Embryonic facial prominence (tissue), 1 donor: ENCODE data around the gene NPC2.
"Not testable (repeated sequence)": the region's sequence is repeated elsewhere in the genome, so short reads cannot be mapped to it uniquely, and the experiment has no call there.

ENCODE experiments used
- DNase-seq: peaks from one replicate; pipeline ENCODE4 v3.0.0-alpha.2; 2016; ENCODE audit errors: extremely low spot score

Gene NPC2

DNA sequence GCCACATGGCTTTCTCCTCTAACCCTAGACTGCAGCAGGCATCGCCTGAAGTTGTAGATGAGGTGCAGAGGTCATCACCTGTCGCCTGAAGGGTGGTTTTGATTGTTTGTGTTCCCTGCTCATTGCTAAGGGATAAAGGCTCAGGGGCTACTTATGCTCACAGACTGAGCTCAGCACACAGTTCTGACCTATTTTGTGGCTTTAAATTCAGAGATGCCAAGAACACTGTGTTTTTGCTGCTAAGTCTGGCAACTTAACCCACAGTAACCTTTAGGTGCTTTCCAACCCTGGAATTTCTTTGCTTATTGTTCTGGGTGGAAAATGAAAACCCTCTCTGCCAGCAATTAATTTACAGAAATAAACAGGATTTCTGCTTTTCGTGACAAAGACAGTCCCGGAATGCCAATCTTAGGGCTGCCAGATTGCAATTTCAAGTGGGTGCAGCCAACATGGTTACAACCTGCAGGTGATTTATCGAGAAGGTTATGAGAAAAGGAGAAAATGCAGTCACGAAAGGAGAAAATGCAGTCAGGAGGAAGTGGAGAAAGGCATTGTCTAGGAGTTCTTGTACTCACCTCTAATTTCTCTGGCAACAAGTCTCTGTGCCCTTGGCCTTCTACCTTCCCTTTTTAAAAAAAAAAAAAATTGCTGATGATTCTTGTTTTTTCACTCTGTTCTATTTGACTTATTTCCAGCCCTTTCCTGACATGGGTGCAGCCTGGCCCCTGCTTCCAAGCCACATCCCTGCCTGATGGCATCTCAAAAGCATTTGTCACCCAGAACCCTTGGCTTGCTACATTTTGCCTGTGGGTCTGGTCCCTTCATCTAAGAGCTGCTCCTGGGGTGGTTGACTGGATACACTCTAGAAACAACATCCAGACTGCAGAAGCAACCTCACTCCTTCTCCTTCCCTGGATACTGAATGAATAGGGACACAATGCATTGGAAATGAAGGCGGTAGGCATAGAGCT lies 23.3 kb downstream of the NPC2 start:
- no peak for DNase-seq

DNA sequence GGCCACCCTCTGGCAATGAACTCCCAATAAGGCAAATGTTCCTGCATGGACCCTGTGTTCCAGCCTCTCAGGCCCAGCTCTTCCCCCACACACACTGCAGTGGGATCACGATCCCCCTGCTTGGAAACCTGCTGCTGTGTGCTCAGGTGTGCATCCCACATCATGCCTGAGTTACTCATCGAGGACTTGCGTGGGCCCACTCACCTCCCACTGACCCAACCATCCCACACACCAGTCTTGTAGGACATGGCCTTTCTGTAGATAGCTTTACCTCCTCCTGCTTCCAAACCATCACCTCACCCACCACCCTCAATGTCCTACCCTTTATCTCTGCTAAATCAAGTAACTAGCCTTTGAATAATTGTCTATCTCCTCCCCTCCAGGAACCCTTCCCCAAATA lies 24.6 kb downstream of the NPC2 start:
- DNase-seq: no peak

DNA sequence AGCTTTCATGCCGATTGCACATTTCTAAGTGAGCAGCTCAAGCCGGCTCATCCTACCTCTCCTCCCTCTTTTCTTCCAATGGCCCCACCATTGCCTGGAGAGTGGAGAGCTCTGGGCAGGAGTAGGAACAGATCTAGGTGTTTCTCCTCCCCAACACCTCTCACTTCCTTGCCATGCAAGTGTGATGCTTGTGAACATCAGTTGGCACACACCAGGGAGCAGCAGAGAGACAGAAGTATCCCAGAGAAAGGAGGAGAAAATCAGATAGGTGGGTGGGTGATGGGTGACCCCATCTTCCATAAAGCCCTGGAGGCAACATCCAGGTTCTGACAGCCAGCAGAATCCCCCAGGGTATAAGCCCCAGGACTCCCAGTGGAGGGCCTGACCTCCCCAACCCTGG lies 27.8 kb downstream of the NPC2 start:
- DNase-seq: no peak

DNA sequence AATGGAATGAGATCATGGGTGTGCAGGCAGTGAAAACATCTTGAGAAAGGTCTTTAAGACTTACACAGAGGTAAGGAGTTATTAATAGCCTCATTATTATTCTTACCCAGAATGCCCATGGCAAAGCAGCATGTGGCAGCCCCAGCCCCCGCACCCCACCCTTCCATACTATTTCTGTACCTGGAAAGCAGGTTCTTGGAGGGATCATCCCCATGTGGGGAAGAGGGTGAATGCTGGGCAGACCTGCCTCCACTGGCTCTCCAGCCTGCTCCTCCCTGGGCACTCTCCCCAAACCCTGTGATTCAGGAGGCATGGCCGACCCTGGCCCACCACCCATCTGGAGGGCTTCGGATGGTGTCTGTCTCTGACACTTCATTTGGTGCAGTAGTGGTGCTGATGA lies 28.3 kb downstream of the NPC2 start:
- DNase-seq: no peak

DNA sequence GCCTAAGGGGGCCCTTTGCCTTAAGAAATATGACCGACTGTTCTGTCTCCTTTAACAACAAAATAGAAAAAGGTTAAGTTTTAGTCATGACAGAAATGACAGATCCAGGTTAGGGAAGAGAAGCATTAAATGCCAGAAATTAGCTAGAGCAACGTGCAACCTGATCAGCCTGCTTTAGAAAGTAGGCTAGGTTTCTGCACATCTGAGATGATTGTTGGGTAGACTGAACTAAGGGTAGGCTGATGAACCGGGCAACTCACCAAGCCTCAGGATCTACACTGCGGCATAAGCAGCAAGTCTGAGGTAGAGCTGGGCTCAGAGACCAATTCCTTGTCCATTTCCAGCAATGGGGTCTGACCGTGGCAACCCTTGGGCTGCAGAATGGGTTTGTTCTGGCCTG lies 29.4 kb downstream of the NPC2 start:
- DNase-seq: no peak

DNA sequence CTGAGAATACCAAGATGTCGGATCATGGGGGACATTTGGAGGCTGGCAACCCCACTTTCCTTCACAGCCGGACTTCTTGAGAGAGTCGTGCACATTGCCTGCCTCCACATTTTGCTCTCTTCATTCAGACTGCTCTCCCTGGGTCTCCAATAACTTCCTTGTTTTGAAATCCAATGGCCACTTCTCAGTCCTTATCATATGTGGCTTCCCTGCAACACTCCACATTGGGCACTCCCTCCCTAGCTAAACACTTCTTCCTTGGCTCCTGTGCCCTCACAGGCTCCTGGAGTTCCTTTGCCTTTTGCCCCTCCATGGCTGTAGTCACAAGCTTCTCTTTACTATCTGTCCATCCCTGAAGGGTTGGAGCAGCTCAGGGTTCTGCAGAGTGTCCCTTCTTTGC lies 30.1 kb downstream of the NPC2 start:
- DNase-seq: no peak

DNA sequence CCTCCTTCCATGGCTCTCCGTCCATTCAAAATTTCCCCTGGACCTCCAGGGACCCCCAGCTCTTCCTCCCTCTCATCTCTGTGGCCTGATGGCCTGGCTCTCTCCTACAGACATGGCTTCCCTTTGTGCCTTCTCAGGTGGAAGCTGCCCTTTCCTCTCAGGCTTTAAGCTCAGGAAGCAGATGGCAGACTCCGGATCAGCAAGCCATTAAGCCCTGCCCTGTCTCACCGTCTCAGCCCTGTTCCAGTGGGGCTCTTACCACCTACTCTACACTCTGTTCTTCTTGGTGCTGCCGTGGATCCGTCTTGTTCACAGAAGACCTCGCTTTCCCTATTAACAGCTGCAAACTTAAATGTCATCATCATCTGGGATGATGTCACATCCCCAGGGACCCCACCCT lies 33.1 kb downstream of the NPC2 start:
- no peak for DNase-seq

DNA sequence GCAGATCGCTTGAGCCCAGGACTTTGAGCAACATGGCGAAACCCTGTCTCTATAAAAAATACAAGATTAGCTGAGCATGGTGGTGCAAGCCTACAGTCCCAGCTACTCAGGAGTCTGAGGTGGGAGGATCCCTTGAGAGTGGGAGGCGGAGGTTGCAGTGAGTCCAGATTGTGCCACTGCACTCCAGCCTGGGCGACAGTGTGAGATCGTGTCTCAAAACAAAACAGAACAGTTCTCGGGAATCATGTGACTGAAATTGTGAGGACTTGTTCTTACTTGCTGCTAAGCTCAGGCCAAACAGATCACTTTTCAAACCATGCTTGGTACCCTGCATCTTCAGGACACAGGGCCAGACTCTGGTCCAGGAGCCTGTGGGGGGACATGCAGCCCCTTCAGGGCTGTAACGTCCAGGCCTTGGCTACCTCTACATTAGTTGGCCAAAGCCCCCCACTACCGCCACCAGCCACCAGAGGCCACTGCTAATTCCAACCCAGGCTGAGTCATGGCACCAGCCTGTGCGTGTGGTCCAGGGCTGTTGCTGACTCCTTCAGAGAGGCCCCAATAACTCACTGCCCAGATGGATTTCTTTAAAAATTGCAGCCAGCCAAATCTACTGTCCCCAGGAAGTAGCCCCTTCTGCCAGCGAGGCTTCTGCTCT lies 33.7 kb downstream of the NPC2 start:
- DNase-seq: no peak

DNA sequence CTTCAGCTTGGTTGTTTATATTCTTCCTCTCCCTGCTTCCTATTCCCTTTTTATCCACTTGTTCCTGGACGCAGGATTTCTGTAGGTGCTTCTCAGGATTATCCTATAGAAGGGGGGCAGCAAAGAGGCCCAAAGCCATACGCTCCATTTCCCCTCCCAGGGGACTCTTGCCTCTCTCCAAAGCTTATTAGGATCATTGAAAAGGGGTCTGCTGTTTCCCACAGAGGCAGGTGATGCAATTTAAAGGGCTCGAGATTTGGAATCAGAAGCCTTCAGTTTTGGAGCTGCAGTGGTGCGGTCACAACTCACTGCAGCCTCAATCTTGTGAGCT lies 35.6 kb downstream of the NPC2 start:
- DNase-seq: no peak

DNA sequence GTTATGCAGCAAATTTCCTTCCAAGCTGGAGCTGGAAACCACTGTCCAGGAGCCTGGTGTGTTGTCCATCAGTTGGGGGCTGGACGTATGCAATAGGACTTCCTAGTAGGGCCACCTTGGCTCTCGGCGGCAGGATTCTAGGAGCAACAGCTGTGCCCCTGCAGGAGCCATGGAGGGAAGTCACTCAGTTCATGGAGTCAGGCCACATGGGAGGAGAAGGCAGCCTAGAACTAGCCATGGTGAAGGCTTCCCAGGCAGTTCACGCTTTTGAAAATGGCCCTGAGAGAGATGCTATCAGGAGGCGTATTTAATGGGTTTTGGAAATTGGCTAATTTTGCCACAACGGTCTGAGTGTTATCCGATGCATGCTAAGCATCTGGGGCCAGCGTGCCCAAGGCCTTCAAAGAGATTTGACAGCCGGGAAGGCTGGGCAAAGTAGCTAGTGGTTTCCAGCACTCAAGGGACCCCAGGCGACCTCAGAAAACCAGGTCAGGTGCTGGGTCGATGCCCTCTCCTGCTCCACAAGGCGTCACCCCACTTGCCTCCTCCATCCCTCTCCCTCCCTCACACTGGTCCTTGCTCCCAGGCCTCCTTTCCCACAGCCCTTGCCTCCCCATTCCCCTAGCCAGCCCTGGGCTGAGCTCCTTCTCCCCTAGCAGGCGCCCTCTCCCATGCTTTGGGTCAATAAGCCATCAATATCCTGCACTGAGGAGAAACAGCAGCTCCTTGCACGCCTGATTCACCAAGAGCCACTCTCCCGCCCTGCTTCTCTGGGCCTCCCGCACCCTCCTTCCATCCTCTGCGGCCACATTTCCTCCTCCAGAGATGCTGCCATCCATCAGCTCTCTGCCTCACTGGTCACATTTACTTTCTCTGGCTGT lies 36.2 kb downstream of the NPC2 start:
- no peak for DNase-seq

DNA sequence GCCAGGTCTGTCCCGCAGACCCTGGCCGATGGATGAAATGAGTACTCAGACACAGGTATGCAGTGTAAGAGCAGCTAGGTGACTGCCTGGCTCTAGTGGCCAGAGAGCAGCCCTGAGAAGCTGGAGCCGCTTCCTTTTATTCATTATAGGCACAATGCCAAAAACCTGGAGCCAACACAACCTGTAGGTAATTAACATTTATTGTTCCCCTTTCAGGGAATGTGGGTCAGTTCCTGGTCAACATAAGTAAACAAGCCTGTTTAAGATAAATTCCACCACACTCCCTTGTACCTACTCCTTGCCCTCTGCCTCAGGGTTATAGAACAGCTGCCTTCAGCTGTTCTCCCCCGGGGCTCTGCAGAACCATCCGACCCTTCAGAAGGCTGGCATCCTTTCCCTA lies 38.7 kb downstream of the NPC2 start:
- not testable (repeated sequence) for DNase-seq

DNA sequence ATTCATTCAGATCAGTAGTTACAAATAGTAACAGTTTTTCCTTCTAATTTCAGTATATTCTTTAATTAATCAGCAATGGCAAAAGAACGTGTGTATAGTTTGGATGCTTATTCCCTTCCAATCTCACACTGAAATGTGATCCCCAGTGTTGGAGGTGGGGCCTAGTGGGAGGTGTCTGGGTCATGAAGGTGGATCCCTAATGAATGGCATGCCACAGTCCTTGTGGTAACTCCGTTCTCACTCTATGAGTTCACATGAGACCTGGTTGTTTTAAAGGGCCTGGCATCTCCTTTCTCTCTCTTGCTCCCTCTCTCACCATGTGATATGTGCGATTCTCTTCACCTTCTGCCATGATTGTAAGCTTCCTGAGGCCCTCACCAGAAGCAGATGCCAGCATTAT lies 48.2 kb downstream of the NPC2 start:
- no peak for DNase-seq

DNA sequence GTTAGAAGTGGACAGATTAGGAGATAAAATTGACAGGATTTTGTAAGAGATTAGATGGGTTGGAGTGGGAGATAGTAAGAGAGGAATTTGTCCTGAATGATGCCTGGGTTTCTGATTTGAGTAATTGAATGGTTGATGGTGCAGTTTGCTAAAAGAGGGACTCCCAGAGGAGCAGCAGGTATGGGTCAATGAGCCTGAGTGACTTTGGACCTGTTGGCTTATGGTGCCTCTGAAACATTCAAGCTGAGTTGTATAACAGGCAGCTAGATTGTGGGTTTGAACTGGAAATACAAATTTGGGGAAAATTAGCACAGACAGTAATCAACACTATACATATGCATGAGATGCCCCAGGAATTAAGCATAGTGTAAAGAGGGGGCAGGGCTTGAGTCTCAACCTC lies 50.3 kb downstream of the NPC2 start:
- DNase-seq: no peak

DNA sequence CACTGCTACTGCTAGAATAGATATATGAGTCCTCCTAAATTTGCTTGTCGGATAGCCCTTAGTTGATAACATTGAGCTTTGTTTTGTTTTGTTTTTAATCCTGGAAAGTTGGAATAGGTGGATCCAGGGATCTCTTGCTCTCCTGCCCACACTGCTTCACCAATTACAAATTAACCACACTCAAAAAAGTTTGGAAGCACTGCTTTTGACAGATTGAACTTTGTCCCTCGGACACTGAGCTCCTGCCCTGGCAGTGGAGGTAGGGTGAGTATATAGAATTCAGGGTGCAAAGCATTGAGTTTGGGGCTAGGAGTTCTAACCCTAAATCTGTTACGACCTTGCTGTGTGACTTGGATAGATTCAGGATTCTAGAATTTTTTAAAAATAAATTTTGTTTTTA lies 52.0 kb downstream of the NPC2 start:
- no peak for DNase-seq

DNA sequence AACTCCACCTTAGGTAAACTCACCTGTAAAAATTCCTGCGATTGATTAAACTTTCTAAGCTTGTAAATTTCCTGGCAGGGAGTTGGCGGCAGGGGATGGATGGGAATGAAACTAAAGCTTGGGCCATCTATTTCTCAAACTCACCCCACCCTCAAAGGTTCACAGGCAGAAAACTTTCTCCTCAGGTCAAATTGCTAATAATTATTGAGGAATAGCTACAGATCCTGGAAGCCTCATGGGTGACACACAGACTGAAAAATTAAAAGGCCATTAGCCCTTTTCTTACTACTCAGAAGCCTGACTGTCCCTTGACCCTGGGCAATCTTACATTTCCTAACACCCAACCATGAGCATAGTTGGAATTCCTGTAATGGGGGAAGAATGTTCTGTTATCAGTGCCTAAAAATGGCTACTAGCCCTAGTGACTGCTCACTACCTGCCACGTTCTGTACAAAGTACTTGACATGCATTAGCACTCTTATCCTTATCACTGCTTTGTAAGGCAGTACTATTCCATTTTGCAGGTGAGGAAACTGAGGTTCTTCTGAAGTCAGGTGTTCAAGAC lies 54.7 kb downstream of the NPC2 start:
- DNase-seq: no peak

DNA sequence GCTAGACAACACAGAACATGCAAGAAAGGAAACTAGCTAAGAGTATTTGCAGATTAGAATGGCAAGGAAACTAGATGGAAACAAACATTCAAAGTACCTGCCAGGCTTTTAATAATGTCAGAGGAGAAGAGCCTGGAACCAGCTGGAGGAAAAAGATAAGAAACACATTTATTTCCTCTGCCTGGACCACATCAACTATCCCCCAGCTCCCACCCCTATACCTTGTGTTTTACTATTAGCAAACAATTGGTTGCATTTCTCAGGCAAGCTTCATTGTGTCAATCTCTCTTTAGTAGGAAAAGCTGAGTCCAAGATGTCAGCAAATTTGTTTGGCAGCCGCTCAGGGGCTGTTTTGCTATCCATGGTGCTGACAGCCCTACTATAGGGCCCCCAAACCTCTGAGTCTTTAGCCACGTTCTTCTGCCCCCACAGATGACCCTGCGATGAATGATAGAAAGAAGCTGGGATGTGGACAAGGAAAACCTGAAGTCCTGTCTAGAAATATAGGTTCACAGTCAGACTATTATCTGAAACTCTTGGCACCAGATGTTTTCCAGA lies 55.5 kb downstream of the NPC2 start:
- DNase-seq: no peak

DNA sequence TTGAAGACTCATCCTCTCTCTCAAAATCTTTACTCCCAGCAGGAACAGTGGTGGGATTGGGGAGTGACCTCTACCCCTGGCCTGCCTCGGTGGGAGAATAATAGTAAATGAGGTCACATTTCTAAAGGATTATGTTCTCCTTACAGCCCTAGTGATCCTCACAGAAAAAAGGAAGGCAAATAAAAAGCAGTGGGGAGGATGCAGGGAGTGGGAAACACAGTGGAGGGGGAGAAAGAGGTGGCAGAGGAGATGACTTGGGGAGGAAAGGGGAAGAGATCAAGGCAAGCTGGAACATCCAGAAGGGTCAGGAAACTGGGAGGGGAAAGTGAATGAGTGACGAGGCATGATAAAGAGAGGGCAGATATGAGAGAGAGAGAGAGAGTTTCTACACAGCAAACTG lies 58.8 kb downstream of the NPC2 start:
- no peak for DNase-seq

DNA sequence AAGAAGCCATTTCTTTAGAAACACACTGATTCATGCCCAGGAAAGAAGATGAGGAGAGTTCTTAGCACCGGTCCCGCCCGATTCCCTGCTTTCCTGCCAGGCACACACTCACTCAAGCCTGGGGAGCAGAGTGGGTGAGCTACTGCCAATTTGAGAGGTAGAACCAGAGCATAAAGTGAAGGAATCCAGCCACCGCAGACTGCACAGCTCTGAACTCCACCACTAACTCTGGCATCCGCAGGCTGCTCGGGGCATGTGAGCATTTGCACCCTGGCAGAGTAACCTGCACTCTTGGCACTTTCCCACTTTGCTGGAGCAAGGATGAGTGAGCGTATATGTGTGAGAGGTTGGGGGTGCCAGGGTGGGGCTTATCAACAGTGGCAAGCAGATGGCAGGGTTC lies 63.1 kb downstream of the NPC2 start:
- DNase-seq: no peak
